OCI-LY1 (cell line): ENCODE results near the gene TP53RK.

ENCODE experiments used
- CTCF ChIP-seq: fragments of 200-600 bp; sonication (generic), shearing (Covaris generic); IDR thresholded peaks from 2 replicates; pipeline ENCODE4 v1.5.1; 2017; ENCODE audit warnings: mild to moderate bottlenecking, antibody characterized with exemption, low read length, moderate library complexity, mixed read lengths
- EZH2 ChIP-seq: fragments of 200-600 bp; sonication (generic), shearing (Covaris generic); IDR thresholded peaks from 2 replicates; pipeline ENCODE4 v1.8.0; 2017; ENCODE audit warnings: borderline replicate concordance, mixed run types, mild to moderate bottlenecking, antibody characterized with exemption, low read length, moderate library complexity, mixed read lengths

- TF ChIP-seq CTCF, result no peak
- TF ChIP-seq EZH2, result no peak
Measured at GRCh38 chr20:46663531-46663930, 25.7 kb downstream of the TP53RK start.
